ENCODE data around the gene WDTC1. TPM values are rescaled to one million over a fixed set of nuclear protein-coding genes. Genes with fewer than 3 reads are reported as not detected.
A peak's percentile ranks its signal among the peaks of the same experiment; 100 is the strongest.
"Not testable (repeated sequence)": the region's sequence is repeated elsewhere in the genome, so short reads cannot be mapped to it uniquely, and the experiment has no call there.

Gene WDTC1
- total and polyA plus RNA-seq, 12 donors = 14.4 to 74.3 (median 61.6) TPM

DNA sequence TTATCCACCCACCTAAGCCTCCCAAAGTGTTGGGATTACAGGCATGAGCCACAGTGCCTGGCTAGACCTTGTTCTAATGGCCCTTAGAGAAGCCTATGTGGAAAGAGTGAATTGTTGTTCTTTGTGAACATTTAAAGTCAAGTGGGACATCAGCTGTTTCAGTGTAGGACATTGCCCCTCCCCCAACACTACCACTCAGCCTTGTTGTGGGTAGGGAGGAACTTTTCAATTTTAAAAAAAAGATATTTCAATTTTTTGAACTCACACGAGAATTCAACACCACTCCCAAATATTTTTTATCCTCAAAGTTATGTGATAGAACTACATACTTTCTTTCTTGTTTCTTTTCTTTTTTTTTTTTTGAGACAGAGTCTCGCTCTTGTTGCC, 50.8 kb downstream of the WDTC1 start:
- H3K9me3 ChIP-seq = no peaks in the 10 kb centered on the region
- no peak for DNase-seq
- intact Hi-C loops (cut with DNase I) = loop anchor here (1.0 to 10.0 kb wide), 9 partner anchors 46 to 243 kb away; no protein-coding TSS in a partner anchor
- TF ChIP-seq, protein P1, sequence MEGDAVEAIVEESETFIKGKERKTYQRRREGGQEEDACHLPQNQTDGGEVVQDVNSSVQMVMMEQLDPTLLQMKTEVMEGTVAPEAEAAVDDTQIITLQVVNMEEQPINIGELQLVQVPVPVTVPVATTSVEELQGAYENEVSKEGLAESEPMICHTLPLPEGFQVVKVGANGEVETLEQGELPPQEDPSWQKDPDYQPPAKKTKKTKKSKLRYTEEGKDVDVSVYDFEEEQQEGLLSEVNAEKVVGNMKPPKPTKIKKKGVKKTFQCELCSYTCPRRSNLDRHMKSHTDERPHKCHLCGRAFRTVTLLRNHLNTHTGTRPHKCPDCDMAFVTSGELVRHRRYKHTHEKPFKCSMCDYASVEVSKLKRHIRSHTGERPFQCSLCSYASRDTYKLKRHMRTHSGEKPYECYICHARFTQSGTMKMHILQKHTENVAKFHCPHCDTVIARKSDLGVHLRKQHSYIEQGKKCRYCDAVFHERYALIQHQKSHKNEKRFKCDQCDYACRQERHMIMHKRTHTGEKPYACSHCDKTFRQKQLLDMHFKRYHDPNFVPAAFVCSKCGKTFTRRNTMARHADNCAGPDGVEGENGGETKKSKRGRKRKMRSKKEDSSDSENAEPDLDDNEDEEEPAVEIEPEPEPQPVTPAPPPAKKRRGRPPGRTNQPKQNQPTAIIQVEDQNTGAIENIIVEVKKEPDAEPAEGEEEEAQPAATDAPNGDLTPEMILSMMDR (IDR thresholded peaks at IDR 0.05) = no peak
- H3K27ac ChIP-seq = no peak overlapping the region
- H3K4me1 ChIP-seq = no peaks in the 10 kb centered on the region
- H3K27me3 ChIP-seq = no peaks in the 10 kb centered on the region
- WGBS, 2 donors = 80 to 85% methylated on average over 2 of the region's 2 CpGs
- H3K36me3 ChIP-seq = peaks cover 0 to 62% (median 22%) of the 10 kb centered on the region in 9 donors
- no peak overlapping the region for H3K4me3 ChIP-seq
- peak in 3 of 8 donors; percentile 22 to 42 (median 29) for ATAC-seq

DNA sequence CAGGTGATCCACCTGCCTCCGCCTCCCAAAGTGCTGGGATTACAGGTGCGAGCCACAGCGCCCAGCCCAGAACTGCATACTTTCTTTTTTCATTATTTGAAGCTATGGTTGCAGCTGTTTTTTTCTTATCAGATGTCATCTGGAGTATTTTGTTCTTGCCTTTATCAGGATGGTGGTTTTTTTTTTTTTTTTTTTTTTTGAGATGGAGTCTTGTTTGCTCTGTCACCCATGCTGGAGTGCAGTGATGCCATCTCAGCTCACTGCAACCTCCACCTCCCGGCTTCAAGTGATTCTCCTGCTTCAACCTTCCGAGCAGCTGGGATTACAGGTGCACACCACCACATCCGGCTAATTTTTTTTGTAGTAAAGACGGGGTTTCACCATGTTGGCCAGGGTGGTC, 51.4 kb downstream of the WDTC1 start:
- peaks cover 0 to 68% (median 27%) of the 10 kb centered on the region in 9 donors for H3K36me3 ChIP-seq
- H3K9me3 ChIP-seq, H3K27ac ChIP-seq, ATAC-seq, H3K4me1 ChIP-seq, H3K4me3 ChIP-seq, H3K27me3 ChIP-seq, DNase-seq: not testable (repeated sequence)
- WGBS, 2 donors = 94 to 96% methylated on average over 7 of the region's 7 CpGs
- intact Hi-C loops (cut with DNase I) = loop anchor here (1.0 to 10.0 kb wide), 9 partner anchors 47 to 244 kb away; no protein-coding TSS in a partner anchor

DNA sequence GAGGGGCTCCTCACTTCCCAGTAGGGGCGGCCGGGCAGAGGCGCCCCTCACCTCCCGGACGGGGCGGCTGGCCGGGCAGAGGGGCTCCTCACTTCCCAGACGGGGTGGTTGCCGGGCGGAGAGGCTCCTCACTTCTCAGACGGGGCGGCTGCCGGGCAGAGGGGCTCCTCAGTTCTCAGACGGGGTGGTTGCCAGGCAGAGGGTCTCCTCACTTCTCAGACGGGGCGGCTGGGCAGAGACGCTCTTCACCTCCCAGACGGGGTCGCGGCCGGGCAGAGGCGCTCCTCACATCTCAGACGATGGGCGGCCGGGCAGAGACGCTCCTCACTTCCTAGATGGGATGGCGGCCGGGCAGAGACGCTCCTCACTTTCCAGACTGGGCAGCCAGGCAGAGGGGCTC, 54.7 kb downstream of the WDTC1 start:
- H3K9me3 ChIP-seq, ATAC-seq, H3K4me3 ChIP-seq, H3K4me1 ChIP-seq, DNase-seq, H3K27ac ChIP-seq, H3K27me3 ChIP-seq: not testable (repeated sequence)
- intact Hi-C loops (cut with DNase I) = loop anchor here in 7 of 10 donors (5.0 to 10.0 kb wide), 3 partner anchors 94 to 247 kb away; no protein-coding TSS in a partner anchor
- peaks cover 0 to 81% (median 31%) of the 10 kb centered on the region in 9 donors for H3K36me3 ChIP-seq
- WGBS, 2 donors = 97 to 99% methylated on average over 10 to 26 of the region's 29 CpGs

DNA sequence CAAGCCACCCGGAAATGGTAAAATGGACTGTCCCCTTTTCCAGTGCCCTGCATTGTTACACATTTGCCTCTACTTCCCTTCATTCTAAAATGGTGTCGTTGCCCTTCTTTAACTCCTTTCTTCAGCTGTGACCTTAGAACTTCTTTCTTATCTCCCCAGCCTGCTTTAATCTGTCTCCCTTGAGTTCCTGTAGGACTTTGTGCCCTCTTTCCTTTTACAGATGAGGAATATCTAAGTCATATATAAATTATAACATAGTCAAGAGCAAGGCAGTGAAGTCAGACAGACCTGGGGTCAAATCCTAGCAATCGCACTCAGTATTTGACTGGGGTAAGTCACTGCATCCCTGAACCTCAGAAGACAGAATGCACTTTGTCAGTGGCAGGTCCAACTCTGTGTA, 56.1 kb downstream of the WDTC1 start:
- no peak overlapping the region for H3K4me3 ChIP-seq
- ATAC-seq = no peak
- no peaks in the 10 kb centered on the region for H3K27me3 ChIP-seq
- H3K4me1 ChIP-seq = peaks cover 0 to 6% (median 0%) of the 10 kb centered on the region in 9 donors
- no peak for DNase-seq
- intact Hi-C loops (cut with DNase I) = loop anchor here in 2 of 10 donors (10.0 kb wide), 2 partner anchors 314 to 324 kb away; partner anchors contain the start of gene AHDC1 (in 1 of the 2)
- 93% methylated on average over 3 of the region's 3 CpGs for WGBS, 2 donors
- TF ChIP-seq, protein P1 (IDR thresholded peaks at IDR 0.05) = no peak
- peaks cover 0 to 82% (median 38%) of the 10 kb centered on the region in 9 donors for H3K36me3 ChIP-seq
- H3K9me3 ChIP-seq = no peaks in the 10 kb centered on the region
- H3K27ac ChIP-seq = no peak overlapping the region

DNA sequence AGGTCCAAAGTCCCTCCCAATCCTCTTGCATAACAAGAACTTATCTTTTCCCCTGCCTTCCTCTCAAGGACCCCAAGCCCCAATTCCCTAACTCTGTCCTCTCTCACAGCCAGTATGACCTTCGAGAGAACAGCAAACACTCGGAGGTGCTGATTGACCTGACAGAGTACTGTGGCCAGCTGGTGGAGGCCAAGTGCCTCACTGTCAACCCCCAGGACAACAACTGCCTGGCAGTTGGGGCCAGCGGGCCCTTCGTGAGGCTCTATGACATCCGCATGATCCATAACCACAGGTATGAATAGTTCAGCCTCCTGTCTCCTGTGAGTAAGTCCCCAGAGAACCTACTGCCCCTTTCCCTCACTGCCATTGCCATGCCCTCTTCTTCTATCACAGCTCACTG, 57.7 kb downstream of the WDTC1 start:
- Histone ChIP-seq H3K36me3 (peaks cover 0 to 82% (median 44%) of the 10 kb centered on the region in 9 donors), H3K27ac (peak overlapping the region in 2 of 10 donors; percentile 3 to 10), H3K4me3 (no peak overlapping the region), H3K27me3 (no peaks in the 10 kb centered on the region), H3K4me1 (peaks cover 0 to 6% (median 0%) of the 10 kb centered on the region in 9 donors), H3K9me3 (no peaks in the 10 kb centered on the region)
- DNase-seq (no peak), ATAC-seq (peak in 5 of 8 donors; percentile 27 to 72 (median 65))
- intact Hi-C loops (cut with DNase I) = loop anchor here in 2 of 10 donors (10.0 kb wide), 2 partner anchors 313 to 323 kb away; partner anchors contain the start of gene AHDC1 (in 1 of the 2)
- WGBS, 2 donors = 52 to 69% methylated on average over 5 of the region's 5 CpGs
- TF ChIP-seq, protein P1 (IDR thresholded peaks at IDR 0.05) = no peak
